GM21423 (cell line): ENCODE results near the gene CAMTA1.

Experiments
- ATAC-seq: cut with Tn5 transposase; IDR thresholded peaks from one replicate; pipeline ENCODE4 v1.9.1; 2021; ENCODE audit warnings: mild to moderate bottlenecking, moderate library complexity; ENCODE audit not compliant: unreplicated experiment

Gene CAMTA1

GRCh38 chr1:7388488-7389185, 603.4 kb downstream of the CAMTA1 start:
- ATAC-seq: no peak

GRCh38 chr1:7389201-7389905, 604.1 kb downstream of the CAMTA1 start:
- no peak for ATAC-seq

GRCh38 chr1:7389906-7390603, 604.8 kb downstream of the CAMTA1 start:
- no peak for ATAC-seq

GRCh38 chr1:7390604-7391000, 605.3 kb downstream of the CAMTA1 start:
- no peak for ATAC-seq

GRCh38 chr1:7393136-7393535, 607.9 kb downstream of the CAMTA1 start:
- no peak for ATAC-seq

GRCh38 chr1:7395251-7395650, 610.0 kb downstream of the CAMTA1 start:
- ATAC-seq: no peak

- no peak for ATAC-seq
These were observed 613.7 kb downstream of the CAMTA1 start for GRCh38 chr1:7398982-7399381.

- no peak for ATAC-seq
These were observed 614.4 kb downstream of the CAMTA1 start for GRCh38 chr1:7399514-7400125.

- ATAC-seq: no peak
These were observed 615.3 kb downstream of the CAMTA1 start for GRCh38 chr1:7400566-7400965.

- no peak for ATAC-seq
These were observed 616.7 kb downstream of the CAMTA1 start for GRCh38 chr1:7401814-7402547.

GRCh38 chr1:7402548-7402850, 617.2 kb downstream of the CAMTA1 start:
- no peak for ATAC-seq

- ATAC-seq: no peak
These were observed 618.2 kb downstream of the CAMTA1 start for GRCh38 chr1:7403265-7404045.

- ATAC-seq: no peak
These were observed 618.9 kb downstream of the CAMTA1 start for GRCh38 chr1:7404046-7404742.

GRCh38 chr1:7405844-7406500, 620.7 kb downstream of the CAMTA1 start:
- no peak for ATAC-seq

- ATAC-seq: no peak
These were observed 621.6 kb downstream of the CAMTA1 start for GRCh38 chr1:7406641-7407543.

GRCh38 chr1:7407544-7407895, 622.3 kb downstream of the CAMTA1 start:
- ATAC-seq: no peak

- no peak for ATAC-seq
These were observed 622.9 kb downstream of the CAMTA1 start for GRCh38 chr1:7407980-7408770.
